HG03060 (cell line): ENCODE data around the gene ROBO4.

ENCODE experiments used
- ATAC-seq: cut with Tn5 transposase; IDR thresholded peaks from one replicate; pipeline ENCODE4 v1.9.1; 2021; ENCODE audit warnings: low read depth, moderate number of reproducible peaks; ENCODE audit not compliant: unreplicated experiment

ROBO4 gene

DNA sequence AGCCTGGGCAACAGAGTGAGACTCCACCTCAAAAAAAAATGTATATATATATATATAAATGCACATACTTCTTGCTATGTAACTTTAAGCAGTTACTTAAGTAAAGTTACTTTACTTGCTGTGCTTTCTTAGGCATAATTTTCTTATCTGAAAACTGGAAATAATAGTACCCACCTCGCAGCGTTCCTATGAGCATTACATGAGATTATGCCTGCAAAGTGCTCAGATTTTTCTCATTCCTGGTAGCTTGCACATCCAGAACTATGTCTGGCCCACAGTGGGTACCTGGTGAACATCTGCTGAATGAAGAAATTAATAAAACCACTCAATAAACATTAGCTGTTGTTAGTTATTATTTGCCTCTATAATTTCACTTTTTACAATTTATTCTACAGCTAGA is 38.5 kb downstream of the ROBO4 start:
- no peak for ATAC-seq

DNA sequence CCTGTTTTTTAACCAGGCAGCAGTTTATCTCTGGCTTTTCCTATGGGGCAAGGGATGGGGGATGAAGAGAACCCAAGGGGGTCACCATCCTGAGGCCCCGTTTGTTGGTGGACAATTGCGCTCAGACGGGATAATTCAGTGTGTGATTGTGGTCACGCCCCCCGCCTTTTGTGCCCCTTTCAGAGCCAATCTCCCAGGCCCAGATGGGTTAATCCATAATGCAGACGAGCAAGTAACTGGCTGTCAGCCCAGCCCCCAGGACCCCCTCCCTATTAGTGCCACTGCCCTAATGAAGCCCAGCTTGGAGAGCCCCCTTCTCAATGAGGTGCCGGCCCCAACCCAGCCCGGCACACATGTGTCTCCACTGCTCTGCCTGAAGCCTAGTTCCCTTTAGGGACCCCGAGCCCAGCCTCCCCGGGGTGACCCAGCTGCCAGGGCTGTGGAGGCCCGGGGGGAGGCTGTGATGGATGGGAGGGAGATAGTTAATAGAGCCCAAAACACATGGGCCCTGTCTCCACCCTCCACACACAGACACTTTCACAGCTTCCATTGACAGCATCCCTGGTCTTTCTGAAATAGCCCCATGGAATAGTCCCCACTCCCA is 51.5 kb downstream of the ROBO4 start:
- no peak for ATAC-seq

DNA sequence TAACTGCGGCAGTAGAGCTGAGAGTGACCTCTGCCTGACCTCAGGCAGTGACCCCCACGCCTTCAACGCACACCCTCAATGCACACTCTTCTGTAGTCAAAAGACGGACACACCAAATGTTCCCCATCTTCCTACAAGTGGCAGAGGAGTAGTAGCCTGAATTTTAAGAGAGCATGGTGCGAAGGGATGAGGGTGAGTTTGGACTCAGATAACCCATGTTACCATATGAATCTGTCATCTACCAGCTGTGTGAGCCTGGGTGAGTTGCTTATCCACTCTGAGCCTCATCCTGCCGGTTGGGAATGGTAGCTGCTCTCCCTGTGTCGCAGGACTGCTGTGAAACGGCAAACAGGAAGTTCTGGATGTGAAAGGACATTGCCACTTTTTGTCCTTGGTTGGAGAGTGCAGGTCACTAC is 53.0 kb downstream of the ROBO4 start:
- no peak for ATAC-seq

DNA sequence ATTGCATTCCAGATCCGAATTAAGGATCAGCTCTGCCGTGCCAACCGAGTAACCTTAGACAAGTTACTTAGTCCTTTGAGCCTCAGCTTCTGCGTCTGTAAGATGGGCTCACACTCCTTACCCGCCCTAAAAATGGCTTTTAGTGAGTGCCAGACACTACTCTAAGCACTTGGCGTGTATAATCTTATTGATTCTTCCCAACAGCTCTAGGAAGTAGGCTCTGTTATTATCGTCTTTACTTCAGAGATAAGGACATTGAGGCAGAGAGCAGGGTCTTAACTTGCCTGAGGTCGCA is 54.1 kb downstream of the ROBO4 start:
- ATAC-seq, result no peak

DNA sequence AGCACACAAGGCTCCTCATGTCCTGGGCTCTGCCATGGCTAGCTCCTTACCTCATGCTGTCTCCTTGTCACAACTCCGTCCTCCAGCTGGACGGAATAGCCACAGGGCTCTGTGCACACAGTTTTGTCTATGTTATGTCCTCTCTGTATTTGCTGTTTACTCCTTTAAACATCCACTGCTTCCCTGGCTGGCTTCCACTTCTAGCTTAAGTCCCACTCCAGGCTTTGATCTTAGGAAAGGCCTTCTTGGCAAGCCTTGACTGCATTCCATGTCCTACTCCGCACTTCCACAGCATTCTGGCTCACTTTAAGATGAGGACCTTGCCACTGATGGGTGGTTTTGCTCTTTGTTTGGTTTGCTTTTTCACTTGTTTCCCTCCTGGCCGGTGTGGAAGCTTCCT is 55.4 kb downstream of the ROBO4 start:
- no peak for ATAC-seq

DNA sequence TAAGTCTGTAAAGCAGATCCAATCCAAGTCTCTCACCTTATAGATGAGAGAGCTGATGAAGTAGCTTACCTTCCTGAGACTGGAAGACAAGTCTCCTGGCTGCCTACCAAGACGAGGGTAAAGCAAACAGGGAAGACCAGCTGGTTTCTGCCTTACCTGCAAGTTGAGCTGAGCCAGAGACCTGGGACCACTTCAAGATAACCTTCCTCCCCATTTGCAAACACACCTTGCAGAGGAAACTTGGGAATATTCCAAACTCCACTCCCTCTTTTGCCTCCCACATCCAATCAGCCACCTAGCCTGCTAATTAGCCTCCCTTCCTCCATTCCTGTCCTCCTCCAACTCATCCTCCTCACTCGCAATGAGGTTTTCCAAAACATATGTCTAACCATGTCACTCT is 55.8 kb downstream of the ROBO4 start:
- no peak for ATAC-seq

DNA sequence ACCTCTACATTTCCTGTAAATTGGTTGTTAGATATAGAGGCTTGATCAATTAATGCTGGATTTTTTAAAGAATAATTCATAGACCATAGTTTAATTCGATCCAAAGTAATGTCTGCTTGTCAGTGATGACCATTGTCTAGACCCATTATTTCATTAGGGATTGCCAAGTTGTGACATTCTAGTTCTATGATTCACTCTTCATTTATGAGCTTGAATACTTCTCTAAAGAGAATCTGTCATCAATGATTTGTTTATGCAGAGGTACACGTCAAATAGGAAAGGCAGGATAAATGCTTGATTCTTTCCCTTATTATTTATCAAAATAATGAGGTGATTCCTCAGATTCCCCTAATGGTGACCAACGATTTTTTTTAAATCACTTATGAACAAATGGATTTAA is 56.5 kb downstream of the ROBO4 start:
- ATAC-seq, result no peak

DNA sequence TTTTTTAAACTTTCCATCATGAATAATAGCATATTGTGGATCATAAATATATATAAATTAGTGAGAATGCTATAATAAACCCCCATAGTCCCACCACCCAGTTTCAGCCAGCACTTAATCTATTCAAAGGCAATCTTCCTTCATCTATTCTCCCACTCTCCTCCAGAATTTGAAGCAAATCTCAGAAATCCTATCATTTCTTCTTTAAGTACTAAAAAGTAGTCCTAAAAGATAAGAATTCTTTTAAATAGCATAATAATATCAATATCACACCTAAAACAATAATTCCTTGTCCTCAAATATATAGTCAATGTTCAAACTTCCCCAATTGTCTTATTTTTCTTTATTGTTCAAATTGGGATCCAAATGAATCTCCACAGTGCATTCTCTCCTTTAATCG is 57.0 kb downstream of the ROBO4 start:
- ATAC-seq, result no peak

DNA sequence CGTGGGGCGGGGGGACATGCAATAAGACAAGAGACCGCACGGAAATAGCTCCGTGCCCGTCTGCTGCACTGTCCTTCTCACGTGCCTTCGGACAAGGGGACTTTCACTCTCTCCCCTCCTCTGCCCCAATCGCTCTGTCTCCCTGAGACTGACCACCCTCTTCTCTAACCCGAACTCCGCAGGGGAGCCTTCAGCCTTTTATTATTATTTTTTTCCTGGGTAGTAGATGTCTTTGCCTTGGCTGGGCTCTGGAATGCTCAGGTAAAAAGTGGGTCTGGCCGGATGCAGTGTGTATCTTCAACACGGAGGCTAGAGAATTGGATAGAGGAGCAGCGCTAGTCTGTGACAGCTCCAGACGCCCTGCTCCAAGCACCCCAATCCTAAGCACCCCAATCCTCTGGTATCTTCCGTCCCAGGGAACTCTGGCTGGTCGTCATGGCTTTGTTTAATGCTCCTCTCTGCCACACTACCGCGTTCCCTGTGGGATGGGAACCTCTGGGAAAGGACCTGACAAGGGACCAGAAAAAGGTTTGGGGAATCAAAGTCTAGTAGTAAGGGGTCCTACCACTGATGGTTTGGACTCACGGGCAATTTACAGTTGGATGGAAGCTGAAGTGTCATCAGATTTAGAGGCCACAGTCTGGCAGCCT is 57.6 kb downstream of the ROBO4 start:
- ATAC-seq, result no peak

DNA sequence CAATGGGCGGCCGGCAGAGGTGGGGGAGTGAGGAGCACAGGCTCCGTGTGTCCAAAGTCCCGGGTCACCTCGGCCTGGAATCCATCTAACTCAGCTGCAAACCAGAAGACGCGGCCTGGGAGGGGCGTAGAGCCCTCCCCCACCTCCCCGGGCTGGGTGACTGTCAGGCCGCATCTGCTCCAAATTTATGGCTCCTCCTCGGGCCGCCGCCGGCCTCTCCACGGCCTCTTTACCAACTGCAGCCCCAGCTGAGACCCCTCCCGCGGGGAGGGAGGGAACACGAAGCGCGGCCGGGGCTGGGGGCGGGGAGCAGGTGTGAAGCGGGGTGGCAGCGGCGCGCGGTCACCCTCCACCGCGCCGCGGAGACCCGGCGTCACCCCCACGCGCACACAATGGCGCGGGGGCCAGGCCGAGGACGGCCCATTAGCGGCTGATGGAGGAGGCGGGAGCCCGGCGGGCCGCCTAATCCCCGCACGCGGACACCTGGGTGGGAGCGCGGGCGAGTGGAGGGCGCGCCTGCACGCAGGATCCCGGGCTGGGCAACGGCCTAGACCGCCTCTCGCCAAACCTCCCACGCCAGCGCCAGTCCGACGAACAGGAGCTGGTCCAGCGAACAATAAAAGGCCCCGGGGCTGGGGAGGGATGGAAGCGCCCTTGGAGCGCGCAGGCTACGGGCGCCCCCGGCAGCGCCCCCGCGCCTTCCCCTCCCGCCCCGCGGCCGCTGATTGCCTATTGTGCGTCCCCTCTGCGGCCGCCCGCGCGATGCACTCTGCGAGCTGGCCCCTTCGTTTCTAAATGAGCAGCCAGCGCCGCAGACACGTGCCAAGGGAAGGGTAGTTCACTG is 58.3 kb downstream of the ROBO4 start:
- no peak for ATAC-seq

DNA sequence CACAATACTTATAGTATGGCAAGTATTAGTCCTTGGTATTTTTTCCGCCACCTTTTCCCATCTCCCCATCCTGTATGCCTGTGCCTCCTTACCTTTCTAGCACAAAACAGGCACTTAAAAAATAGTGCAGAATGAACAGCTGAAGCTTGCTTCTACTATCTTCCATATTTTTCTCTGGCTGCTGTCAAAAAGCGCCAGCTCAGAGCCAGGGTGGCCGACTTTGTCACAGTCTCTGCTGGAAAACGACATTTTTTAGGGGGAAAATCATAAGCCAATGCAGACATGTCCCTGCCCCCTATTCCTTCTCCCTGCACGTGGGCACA is 58.9 kb downstream of the ROBO4 start:
- ATAC-seq, result no peak

DNA sequence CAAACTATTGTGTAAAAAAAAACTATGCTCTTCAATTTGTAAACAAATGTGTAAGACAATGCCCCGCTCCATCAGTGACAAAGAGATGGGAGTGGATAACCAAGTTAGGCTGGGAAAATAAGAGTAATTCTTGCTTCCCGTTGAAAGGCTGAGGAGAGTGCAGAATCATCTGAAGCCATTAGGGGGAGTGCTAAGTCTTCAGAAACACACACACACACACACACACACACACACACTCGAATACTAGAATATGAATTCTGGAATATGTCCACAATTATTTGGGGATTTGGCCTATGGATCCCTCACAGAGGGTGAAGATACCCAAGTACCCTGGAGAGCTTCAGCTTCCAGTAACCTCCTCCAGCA is 60.2 kb downstream of the ROBO4 start:
- no peak for ATAC-seq

DNA sequence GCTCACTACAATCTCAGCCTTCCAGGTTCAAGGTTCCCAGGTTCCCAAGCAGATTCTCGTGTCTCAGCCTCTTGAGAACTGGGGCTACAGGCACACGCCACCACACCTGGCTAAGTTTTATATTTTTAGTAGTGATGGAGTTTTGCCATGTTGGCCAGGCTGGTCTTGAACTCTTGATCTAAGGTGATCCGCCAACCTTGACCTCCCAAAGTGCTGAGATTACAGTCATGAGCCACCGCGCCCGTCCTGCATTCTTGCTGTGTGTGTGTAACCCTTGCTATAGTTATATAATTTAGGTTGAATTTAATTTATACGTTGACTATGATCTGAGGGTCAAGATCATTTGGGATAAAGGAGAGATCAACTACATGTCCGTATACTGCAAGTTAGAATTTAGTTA is 61.7 kb downstream of the ROBO4 start:
- no peak for ATAC-seq

DNA sequence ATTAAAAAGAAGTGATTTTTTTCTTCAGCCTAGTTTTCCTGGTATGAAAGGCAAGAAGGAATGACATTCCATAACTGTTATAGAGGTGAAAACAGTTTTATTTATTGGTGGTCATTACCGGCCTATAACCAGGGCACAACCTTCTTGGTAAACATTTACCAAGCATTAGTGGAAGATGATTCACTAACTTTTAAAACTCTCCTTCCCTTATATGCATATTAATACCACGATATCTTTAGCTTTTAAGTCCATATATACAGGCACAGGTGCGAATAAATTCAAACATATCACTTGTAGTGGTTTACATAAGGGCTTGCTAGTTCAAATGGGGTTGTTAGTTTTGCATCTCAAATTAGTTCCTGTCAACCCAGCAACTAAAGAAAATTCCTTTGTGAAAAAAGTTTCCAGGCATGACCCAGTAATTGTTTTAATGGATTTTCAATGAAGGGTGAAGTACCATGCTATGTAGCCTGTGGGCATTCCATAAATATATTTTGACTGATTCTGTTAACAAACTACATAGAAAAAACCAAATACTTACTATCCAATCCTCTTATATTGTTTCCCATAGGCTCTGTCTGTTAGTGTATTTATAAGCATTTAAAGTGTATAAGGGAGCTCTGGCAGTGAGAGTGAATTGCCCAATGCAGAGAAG is 63.0 kb downstream of the ROBO4 start:
- no peak for ATAC-seq
